ENCODE results near the gene NRAP.

Gene NRAP

GRCh38 chr10:113562069-113562468, 101.8 kb downstream of the NRAP start:
- Histone ChIP-seq H3K4me2 (ENCODE audit: insufficient read depth, low read length) (no peak overlapping the region), H3K36me3 (ENCODE audit: insufficient read depth, low read length) (no peaks in the 10 kb centered on the region), H3K4me3 (ENCODE audit: low read depth in 1 of 2, low read length in 2 of 2) (no peak overlapping the region), H3K4me1 (ENCODE audit: insufficient read depth, low read length) (peaks cover 8% of the 10 kb centered on the region), H3K9ac (ENCODE audit: low read depth, low read length) (no peak overlapping the region), H4K20me1 (ENCODE audit: insufficient read depth, low read length) (no peaks in the 10 kb centered on the region), H2AFZ (ENCODE audit: low read depth, low read length) (no peak overlapping the region), H3K9me3 (ENCODE audit: insufficient read depth, low read length, severe bottlenecking) (no peaks in the 10 kb centered on the region), H3K27me3 (ENCODE audit: insufficient read depth, low read length, poor library complexity) (no peaks in the 10 kb centered on the region), H3K79me2 (ENCODE audit: insufficient read depth, low read length) (no peaks in the 10 kb centered on the region), H3K27ac (ENCODE audit: low read length) (no peak overlapping the region)
- ATAC-seq (ENCODE audit: insufficient read depth, low read depth) (no peak), DNase-seq (no peak)
- TF ChIP-seq, protein P1, sequence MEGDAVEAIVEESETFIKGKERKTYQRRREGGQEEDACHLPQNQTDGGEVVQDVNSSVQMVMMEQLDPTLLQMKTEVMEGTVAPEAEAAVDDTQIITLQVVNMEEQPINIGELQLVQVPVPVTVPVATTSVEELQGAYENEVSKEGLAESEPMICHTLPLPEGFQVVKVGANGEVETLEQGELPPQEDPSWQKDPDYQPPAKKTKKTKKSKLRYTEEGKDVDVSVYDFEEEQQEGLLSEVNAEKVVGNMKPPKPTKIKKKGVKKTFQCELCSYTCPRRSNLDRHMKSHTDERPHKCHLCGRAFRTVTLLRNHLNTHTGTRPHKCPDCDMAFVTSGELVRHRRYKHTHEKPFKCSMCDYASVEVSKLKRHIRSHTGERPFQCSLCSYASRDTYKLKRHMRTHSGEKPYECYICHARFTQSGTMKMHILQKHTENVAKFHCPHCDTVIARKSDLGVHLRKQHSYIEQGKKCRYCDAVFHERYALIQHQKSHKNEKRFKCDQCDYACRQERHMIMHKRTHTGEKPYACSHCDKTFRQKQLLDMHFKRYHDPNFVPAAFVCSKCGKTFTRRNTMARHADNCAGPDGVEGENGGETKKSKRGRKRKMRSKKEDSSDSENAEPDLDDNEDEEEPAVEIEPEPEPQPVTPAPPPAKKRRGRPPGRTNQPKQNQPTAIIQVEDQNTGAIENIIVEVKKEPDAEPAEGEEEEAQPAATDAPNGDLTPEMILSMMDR (IDR thresholded peaks at IDR 0.05; ENCODE audit: borderline replicate concordance, extremely low read depth, low read length, poor library complexity, severe bottlenecking): no peak
- TF ChIP-seq EZH2 (IDR thresholded peaks at IDR 0.05; ENCODE audit: borderline replicate concordance, low read depth, low read length, severe bottlenecking): no peak

- Histone ChIP-seq H3K27ac (ENCODE audit: low read length) (no peak overlapping the region), H3K4me3 (ENCODE audit: low read depth in 1 of 2, low read length in 2 of 2) (no peak overlapping the region), H3K4me2 (ENCODE audit: insufficient read depth, low read length) (no peak overlapping the region), H3K9me3 (ENCODE audit: insufficient read depth, low read length, severe bottlenecking) (no peaks in the 10 kb centered on the region), H3K36me3 (ENCODE audit: insufficient read depth, low read length) (no peaks in the 10 kb centered on the region), H3K79me2 (ENCODE audit: insufficient read depth, low read length) (no peaks in the 10 kb centered on the region), H2AFZ (ENCODE audit: low read depth, low read length) (no peak overlapping the region; the same call in 1 of the 2 replicates), H3K27me3 (ENCODE audit: insufficient read depth, low read length, poor library complexity) (no peaks in the 10 kb centered on the region), H4K20me1 (ENCODE audit: insufficient read depth, low read length) (no peaks in the 10 kb centered on the region), H3K4me1 (ENCODE audit: insufficient read depth, low read length) (peaks cover 8% of the 10 kb centered on the region), H3K9ac (ENCODE audit: low read depth, low read length) (no peak overlapping the region)
- ATAC-seq (ENCODE audit: insufficient read depth, low read depth) (no peak), DNase-seq (no peak)
- no peak for TF ChIP-seq EZH2 (IDR thresholded peaks at IDR 0.05; ENCODE audit: borderline replicate concordance, low read depth, low read length, severe bottlenecking)
- TF ChIP-seq, protein P1 (IDR thresholded peaks at IDR 0.05; ENCODE audit: borderline replicate concordance, extremely low read depth, low read length, poor library complexity, severe bottlenecking): no peak
Observed at GRCh38 chr10:113561214-113561613, 102.6 kb downstream of the NRAP start.

- H3K27ac ChIP-seq (ENCODE audit: low read length): no peak overlapping the region
- H3K9me3 ChIP-seq (ENCODE audit: insufficient read depth, low read length, severe bottlenecking): no peaks in the 10 kb centered on the region
- H3K4me1 ChIP-seq (ENCODE audit: insufficient read depth, low read length): peaks cover 8% of the 10 kb centered on the region
- H3K4me2 ChIP-seq (ENCODE audit: insufficient read depth, low read length): no peak overlapping the region
- no peaks in the 10 kb centered on the region for H4K20me1 ChIP-seq (ENCODE audit: insufficient read depth, low read length)
- TF ChIP-seq, protein P1 (IDR thresholded peaks at IDR 0.05; ENCODE audit: borderline replicate concordance, extremely low read depth, low read length, poor library complexity, severe bottlenecking): no peak
- no peak for TF ChIP-seq EZH2 (IDR thresholded peaks at IDR 0.05; ENCODE audit: borderline replicate concordance, low read depth, low read length, severe bottlenecking)
- H2AFZ ChIP-seq (ENCODE audit: low read depth, low read length): no peak overlapping the region; the same call in 1 of the 2 replicates
- DNase-seq (no peak), ATAC-seq (ENCODE audit: insufficient read depth, low read depth) (no peak)
- H3K27me3 ChIP-seq (ENCODE audit: insufficient read depth, low read length, poor library complexity): no peaks in the 10 kb centered on the region
- H3K4me3 ChIP-seq (ENCODE audit: low read depth in 1 of 2, low read length in 2 of 2): no peak overlapping the region
- no peaks in the 10 kb centered on the region for H3K79me2 ChIP-seq (ENCODE audit: insufficient read depth, low read length)
- no peaks in the 10 kb centered on the region for H3K36me3 ChIP-seq (ENCODE audit: insufficient read depth, low read length)
- H3K9ac ChIP-seq (ENCODE audit: low read depth, low read length): no peak overlapping the region
Observed at GRCh38 chr10:113560071-113560470, 103.8 kb downstream of the NRAP start.

DNA sequence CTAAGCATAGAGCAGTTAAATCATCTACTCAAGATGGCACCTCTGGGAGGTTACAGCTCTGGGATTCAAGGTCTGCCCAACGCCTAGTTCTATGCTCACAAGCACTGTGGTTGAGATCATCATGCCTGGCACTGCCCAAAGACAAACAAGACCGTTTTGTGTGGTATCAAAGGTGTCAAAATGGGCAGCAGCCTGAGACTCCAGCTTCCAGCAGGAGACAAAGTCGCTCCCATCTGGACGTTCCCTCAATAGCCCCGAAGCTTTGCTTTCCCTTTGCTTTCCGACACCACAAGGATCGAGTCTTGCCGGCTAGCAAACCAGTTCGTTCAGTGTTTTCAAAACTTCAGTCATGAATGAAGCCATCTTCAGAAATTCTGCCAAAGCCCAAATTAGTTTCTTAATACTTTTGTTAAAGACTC, 105.9 kb downstream of the NRAP start:
- Histone ChIP-seq H3K27ac (ENCODE audit: low read length) (no peak overlapping the region), H3K4me3 (ENCODE audit: low read depth in 1 of 2, low read length in 2 of 2) (no peak overlapping the region), H2AFZ (ENCODE audit: low read depth, low read length) (no peak overlapping the region), H4K20me1 (ENCODE audit: insufficient read depth, low read length) (no peaks in the 10 kb centered on the region), H3K27me3 (ENCODE audit: insufficient read depth, low read length, poor library complexity) (peaks cover 3% of the 10 kb centered on the region), H3K9ac (ENCODE audit: low read depth, low read length) (no peak overlapping the region), H3K4me2 (ENCODE audit: insufficient read depth, low read length) (no peak overlapping the region), H3K4me1 (ENCODE audit: insufficient read depth, low read length) (peaks cover under 1% of the 10 kb centered on the region; the same call in 1 of the 2 replicates), H3K79me2 (ENCODE audit: insufficient read depth, low read length) (no peaks in the 10 kb centered on the region), H3K9me3 (ENCODE audit: insufficient read depth, low read length, severe bottlenecking) (no peaks in the 10 kb centered on the region), H3K36me3 (ENCODE audit: insufficient read depth, low read length) (no peaks in the 10 kb centered on the region)
- TF ChIP-seq, protein P1 (IDR thresholded peaks at IDR 0.05; ENCODE audit: borderline replicate concordance, extremely low read depth, low read length, poor library complexity, severe bottlenecking): no peak
- no peak for TF ChIP-seq EZH2 (IDR thresholded peaks at IDR 0.05; ENCODE audit: borderline replicate concordance, low read depth, low read length, severe bottlenecking)
- no peak for ATAC-seq (ENCODE audit: insufficient read depth, low read depth)
- DNase-seq: no peak

Measured in DND-41 (cell line).